Endodermal cell (in vitro differentiated cells): ENCODE data around the gene HSBP1L1. TPM values are rescaled to one million over a fixed set of nuclear protein-coding genes. Genes with fewer than 3 reads are reported as not detected.

Source experiments
- DNase-seq: peaks from one replicate; pipeline ENCODE4 v3.0.0-alpha.2; 2017
- H3K27ac ChIP-seq: 2 replicates; pipeline ENCODE4 v1.5.1; 2013; ENCODE audit warnings: mild to moderate bottlenecking, low read depth, low read length, moderate library complexity
- H3K27me3 ChIP-seq: 2 replicates; pipeline ENCODE4 v1.6.1; 2013; ENCODE audit warnings: mild to moderate bottlenecking, low read length, moderate library complexity; ENCODE audit not compliant: insufficient read depth, control insufficient read depth, poor library complexity, severe bottlenecking
- H3K36me3 ChIP-seq: 2 replicates; pipeline ENCODE4 v1.7.0; 2013; ENCODE audit warnings: mild to moderate bottlenecking, low read length, moderate library complexity; ENCODE audit not compliant: control insufficient read depth, insufficient read depth
- H3K4me1 ChIP-seq: one replicate; pipeline ENCODE4 v1.7.0; 2013; ENCODE audit warnings: low read length; ENCODE audit not compliant: control insufficient read depth, insufficient read depth
- H3K4me3 ChIP-seq: 2 replicates; pipeline ENCODE4 v1.5.1; 2013; ENCODE audit warnings: mild to moderate bottlenecking, low read length, moderate library complexity
- H3K9ac ChIP-seq: 2 replicates; pipeline ENCODE4 v1.6.1; 2013; ENCODE audit warnings: mild to moderate bottlenecking, low read length, moderate library complexity; ENCODE audit not compliant: poor library complexity, severe bottlenecking; ENCODE audit errors: extremely low read depth
- H3K9me3 ChIP-seq: 2 replicates; pipeline ENCODE4 v1.6.1; 2013; ENCODE audit warnings: mild to moderate bottlenecking, low read length, moderate library complexity; ENCODE audit not compliant: control insufficient read depth
- H3K27ac Mint-ChIP-seq: 2 replicates; pipeline ENCODE4 v1.8.0; 2020; ENCODE audit warnings: mixed read lengths
- H3K27me3 Mint-ChIP-seq: 2 replicates; pipeline ENCODE4 v1.8.0; 2021; ENCODE audit warnings: mild to moderate bottlenecking, mixed read lengths; ENCODE audit not compliant: insufficient read depth
- H3K36me3 Mint-ChIP-seq: 2 replicates; pipeline ENCODE4 v1.8.0; 2020; ENCODE audit warnings: low read depth, mixed read lengths
- H3K4me1 Mint-ChIP-seq: 2 replicates; pipeline ENCODE4 v1.8.0; 2020; ENCODE audit warnings: mixed read lengths
- H3K4me3 Mint-ChIP-seq: 2 replicates; pipeline ENCODE4 v1.8.0; 2020; ENCODE audit warnings: mild to moderate bottlenecking, moderate library complexity, mixed read lengths
- H3K9me3 Mint-ChIP-seq: 2 replicates; pipeline ENCODE4 v1.8.0; 2020; ENCODE audit warnings: mild to moderate bottlenecking, mixed read lengths
- CTCF ChIP-seq: fragments of 200-600 bp; sonication (generic); conservative IDR thresholded peaks from 2 replicates; pipeline ENCODE4 v1.5.0; 2021; ENCODE audit warnings: antibody characterized with exemption, mild to moderate bottlenecking
- WGBS, 2 experiments: methylation state at CpG; one replicate each; pipeline versions ENCODE4 v1.1.5 to v1.1.7; 2013; ENCODE audit warnings: missing lambda C conversion rate in 2 of 2, mixed read lengths in 1 of 2; ENCODE audit not compliant: insufficient coverage in 1 of 2, insufficient read length in 1 of 2; 5-methylcytosine and 5-hydroxymethylcytosine counted together
- total RNA-seq, 2 donors: library from RNA; stranded (reverse); fragmentation: NEBNext Ultra II Directional in 1 of 2; extraction: Animal tissue kit (Norgen Biotek cat#: 25700) in 1 of 2; gene quantifications; 2 replicates in 1 of 2; 3 replicates in 1 of 2; pipeline ENCODE4 v1.2.1, GENCODE V29; 2021

The HSBP1L1 gene
- total RNA-seq, 2 donors from 2014 or later = 2.6 to 2.7 TPM

DNA sequence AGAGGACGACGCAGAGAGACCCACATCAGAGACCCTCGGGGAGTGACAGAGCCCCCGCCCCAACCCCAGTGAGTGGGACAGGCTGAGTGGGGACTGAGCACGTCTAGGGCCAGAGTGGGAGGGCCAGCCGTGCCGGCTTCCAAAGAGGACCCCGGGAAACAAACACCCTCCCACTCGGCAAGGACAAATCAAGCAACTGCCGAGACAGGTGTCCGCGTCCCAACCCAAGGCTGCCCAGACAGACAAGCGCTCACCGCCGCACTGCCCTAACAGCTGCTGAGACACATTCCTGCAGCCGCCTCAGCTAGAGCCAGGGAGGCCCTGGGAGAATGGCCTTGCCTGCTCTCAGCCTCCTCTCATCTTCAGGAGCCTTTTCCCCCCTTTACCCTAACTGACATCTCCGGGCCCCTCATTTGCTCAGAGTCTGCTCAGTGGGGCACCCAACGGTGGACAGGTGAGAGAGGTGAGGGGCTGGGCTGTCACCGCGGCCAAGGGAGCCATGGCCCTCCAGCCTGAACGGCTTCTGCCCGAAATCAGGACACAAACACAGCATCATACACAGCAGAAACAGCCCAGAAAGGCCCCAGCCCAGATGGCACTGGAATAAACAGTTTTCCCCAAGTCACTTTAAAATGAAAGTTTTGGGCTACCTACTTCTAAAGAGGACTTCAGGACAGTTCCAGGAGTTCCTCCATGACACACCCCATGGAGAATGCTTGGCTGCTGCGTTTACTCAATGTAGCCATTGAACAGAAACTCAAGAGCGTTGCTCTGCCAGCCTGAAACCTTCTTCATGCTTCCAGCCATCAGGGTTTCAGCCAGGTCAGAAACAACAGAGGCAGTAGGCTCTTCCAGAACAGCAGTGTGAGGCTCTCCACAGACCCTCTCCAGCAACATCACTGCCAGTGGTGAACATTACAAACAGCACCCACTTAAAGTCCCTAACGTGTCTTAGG is 36.6 kb upstream of the HSBP1L1 start:
- Histone ChIP-seq H3K4me3 (no peak overlapping the region), H3K9ac (no peak overlapping the region), H3K4me1 (no peaks in the 10 kb centered on the region), H3K27ac (peak overlapping the region; percentile 49), H3K27me3 (no peaks in the 10 kb centered on the region), H3K36me3 (peaks cover 17% of the 10 kb centered on the region), H3K9me3 (peaks cover 40% of the 10 kb centered on the region)
- TF ChIP-seq CTCF = no peak
- Mint-ChIP-seq H3K4me1 (no peaks in the 10 kb centered on the region), H3K4me3 (no peak overlapping the region), H3K27me3 (no peaks in the 10 kb centered on the region), H3K27ac (no peak overlapping the region), H3K9me3 (peaks cover 37% of the 10 kb centered on the region), H3K36me3 (peaks cover 53% of the 10 kb centered on the region)
- 88 to 89% methylated on average over 21 to 25 of the region's 25 CpGs for WGBS, 2 experiments
- peak; percentile 30 for DNase-seq

GRCh38 chr18:79928563-79928960 is 35.9 kb upstream of the HSBP1L1 start:
- Mint-ChIP-seq H3K27ac (no peak overlapping the region), H3K36me3 (peaks cover 55% of the 10 kb centered on the region), H3K27me3 (no peaks in the 10 kb centered on the region), H3K4me1 (no peaks in the 10 kb centered on the region), H3K9me3 (peaks cover 43% of the 10 kb centered on the region), H3K4me3 (no peak overlapping the region)
- H3K9me3 ChIP-seq = peaks cover 46% of the 10 kb centered on the region
- H3K9ac ChIP-seq = no peak overlapping the region
- no peaks in the 10 kb centered on the region for H3K4me1 ChIP-seq
- H3K27ac ChIP-seq = no peak overlapping the region
- WGBS, 2 experiments = 94 to 98% methylated on average over 3 to 9 of the region's 9 CpGs
- H3K4me3 ChIP-seq = no peak overlapping the region
- H3K36me3 ChIP-seq = peaks cover 23% of the 10 kb centered on the region
- no peak for DNase-seq
- TF ChIP-seq CTCF = no peak
- no peaks in the 10 kb centered on the region for H3K27me3 ChIP-seq

GRCh38 chr18:79930020-79930642 is 34.3 kb upstream of the HSBP1L1 start:
- no peaks in the 10 kb centered on the region for H3K4me1 ChIP-seq
- H3K27ac Mint-ChIP-seq = no peak overlapping the region
- peaks cover 50% of the 10 kb centered on the region for H3K9me3 ChIP-seq
- no peak for TF ChIP-seq CTCF
- peaks cover 2% of the 10 kb centered on the region for H3K27me3 Mint-ChIP-seq
- H3K9me3 Mint-ChIP-seq = peaks cover 46% of the 10 kb centered on the region
- H3K36me3 ChIP-seq = peaks cover 28% of the 10 kb centered on the region
- H3K36me3 Mint-ChIP-seq = peaks cover 55% of the 10 kb centered on the region
- no peak overlapping the region for H3K9ac ChIP-seq
- WGBS, 2 experiments = 100% methylated on average over 2 of the region's 2 CpGs; no CpG with 5 or more reads in 1 of the 2 experiments
- no peak overlapping the region for H3K27ac ChIP-seq
- H3K27me3 ChIP-seq = no peaks in the 10 kb centered on the region
- no peak for DNase-seq
- H3K4me3 Mint-ChIP-seq = no peak overlapping the region
- no peak overlapping the region for H3K4me3 ChIP-seq
- peaks cover 12% of the 10 kb centered on the region for H3K4me1 Mint-ChIP-seq
